ENCODE results near the gene HAPLN2. TPM values are rescaled to one million over a fixed set of nuclear protein-coding genes. Genes with fewer than 3 reads are reported as not detected.

HAPLN2 gene
- total RNA-seq, 4 donors from 2014 or later, result 0.79 TPM; not detected in 3

- DNase-seq, result no peak
- H3K36me3 ChIP-seq, result no peaks in the 10 kb centered on the region
- peak overlapping the region in 2 of 3 donors; percentile 5 to 23 for H3K27ac ChIP-seq
- H3K4me1 ChIP-seq, result peaks cover 0 to 19% of the 10 kb centered on the region in 2 donors
- 66 to 69% methylated on average over 4 of the region's 4 CpGs for WGBS, 2 donors
- H3K4me3 ChIP-seq (replicated peaks in 1 of 3), result no peak overlapping the region
- no peaks in the 10 kb centered on the region for H3K9me3 ChIP-seq
- no peaks in the 10 kb centered on the region for H3K27me3 ChIP-seq
- intact Hi-C loops (cut with DNase I), result no loop called here
- TF ChIP-seq POLR2A (IDR thresholded peaks at IDR 0.05), result no peak
- no peak for TF ChIP-seq CTCF (IDR thresholded peaks at IDR 0.05)
These were observed 51.6 kb downstream of the HAPLN2 start for GRCh38 chr1:156670791-156671190.

- H3K36me3 ChIP-seq, result no peaks in the 10 kb centered on the region
- peaks cover under 1 to 21% of the 10 kb centered on the region in 2 donors for H3K4me1 ChIP-seq
- no peak for TF ChIP-seq POLR2A (IDR thresholded peaks at IDR 0.05)
- TF ChIP-seq CTCF (IDR thresholded peaks at IDR 0.05), result no peak
- WGBS, 2 donors, result 89% methylated on average over 2 of the region's 2 CpGs
- no peak overlapping the region for H3K4me3 ChIP-seq (replicated peaks in 1 of 3)
- no peaks in the 10 kb centered on the region for H3K9me3 ChIP-seq
- no peak overlapping the region for H3K27ac ChIP-seq
- H3K27me3 ChIP-seq, result peaks cover 1% of the 10 kb centered on the region
- intact Hi-C loops (cut with DNase I), result no loop called here
- no peak for DNase-seq
These were observed 52.6 kb downstream of the HAPLN2 start for GRCh38 chr1:156671804-156672203.

- Histone ChIP-seq H3K9me3 (no peaks in the 10 kb centered on the region), H3K4me1 (peaks cover 8 to 13% of the 10 kb centered on the region in 2 donors), H3K4me3 (replicated peaks in 1 of 3) (no peak overlapping the region), H3K36me3 (no peaks in the 10 kb centered on the region), H3K27me3 (peaks cover 8% of the 10 kb centered on the region), H3K27ac (no peak overlapping the region)
- TF ChIP-seq CTCF (IDR thresholded peaks at IDR 0.05), result no peak
- TF ChIP-seq POLR2A (IDR thresholded peaks at IDR 0.05), result no peak
- DNase-seq, result no peak
- WGBS, 2 donors, result 54 to 59% methylated on average over 7 to 8 of the region's 8 CpGs
- intact Hi-C loops (cut with DNase I), result no loop called here
These were observed 54.3 kb downstream of the HAPLN2 start for GRCh38 chr1:156673387-156674121.

Other genes starting within 250 kb of the HAPLN2 start
- gene MEF2D, start 118.6 kb upstream of the HAPLN2 start, total RNA-seq, result 10 to 100 TPM; 26.4 to 80.6 (median 32.0) TPM
- 1 to 10 TPM in 1 of 4 donors, under 1 TPM in 3; 0.15 to 1.4 (median 0.50) TPM for gene IQGAP3, start 46.9 kb upstream of the HAPLN2 start, total RNA-seq
- gene TTC24, start 39.7 kb upstream of the HAPLN2 start, total RNA-seq, result under 1 TPM in 2 of 4 donors, not detected in 2; 0.27 to 0.67 TPM
- gene NAXE, start 27.6 kb upstream of the HAPLN2 start, total RNA-seq, result 100 to 1,000 TPM in 3 of 4 donors, 10 to 100 TPM in 1; 69.1 to 176 (median 117) TPM
- 10 to 100 TPM; 14.1 to 49.2 (median 24.5) TPM for gene GPATCH4, start 17.9 kb upstream of the HAPLN2 start, total RNA-seq
- 1 to 10 TPM in 1 of 4 donors, under 1 TPM in 1, not detected in 2; 0.54 to 1.1 TPM for gene BCAN, start 22.7 kb downstream of the HAPLN2 start, total RNA-seq
- gene NES, start 58.0 kb downstream of the HAPLN2 start, total RNA-seq, result 10 to 100 TPM in 2 of 4 donors, 1 to 10 TPM in 2; 4.3 to 10.4 (median 9.0) TPM
- gene CRABP2, start 86.2 kb downstream of the HAPLN2 start, total RNA-seq, result 10 to 100 TPM in 1 of 4 donors, 1 to 10 TPM in 2, not detected in 1; 3.0 to 15.3 (median 4.5) TPM
- gene METTL25B, start 109.1 kb downstream of the HAPLN2 start, total RNA-seq, result 10 to 100 TPM; 15.5 to 33.4 (median 25.3) TPM
- 10 to 100 TPM; 13.6 to 34.9 (median 18.2) TPM for gene ISG20L2, start 109.4 kb downstream of the HAPLN2 start, total RNA-seq
- gene MRPL24, start 121.7 kb downstream of the HAPLN2 start, total RNA-seq, result 10 to 100 TPM; 22.9 to 55.6 (median 35.9) TPM
- gene HDGF, start 132.3 kb downstream of the HAPLN2 start, total RNA-seq, result 100 to 1,000 TPM; 147 to 162 (median 148) TPM
- 10 to 100 TPM; 34.8 to 57.9 (median 43.6) TPM for gene PRCC, start 148.1 kb downstream of the HAPLN2 start, total RNA-seq
- 1 to 10 TPM; 1.2 to 3.3 (median 2.0) TPM for gene SH2D2A, start 197.4 kb downstream of the HAPLN2 start, total RNA-seq
- gene INSRR, start 239.7 kb downstream of the HAPLN2 start, total RNA-seq, result not detected
- 1 to 10 TPM in 1 of 4 donors, under 1 TPM in 3; 0.11 to 1.2 (median 0.63) TPM for gene NTRK1, start 241.4 kb downstream of the HAPLN2 start, total RNA-seq

Measured in thyroid gland (tissue), 4 donors.